Measurements from ENCODE around the gene KCNQ5.

The KCNQ5 gene

DNA sequence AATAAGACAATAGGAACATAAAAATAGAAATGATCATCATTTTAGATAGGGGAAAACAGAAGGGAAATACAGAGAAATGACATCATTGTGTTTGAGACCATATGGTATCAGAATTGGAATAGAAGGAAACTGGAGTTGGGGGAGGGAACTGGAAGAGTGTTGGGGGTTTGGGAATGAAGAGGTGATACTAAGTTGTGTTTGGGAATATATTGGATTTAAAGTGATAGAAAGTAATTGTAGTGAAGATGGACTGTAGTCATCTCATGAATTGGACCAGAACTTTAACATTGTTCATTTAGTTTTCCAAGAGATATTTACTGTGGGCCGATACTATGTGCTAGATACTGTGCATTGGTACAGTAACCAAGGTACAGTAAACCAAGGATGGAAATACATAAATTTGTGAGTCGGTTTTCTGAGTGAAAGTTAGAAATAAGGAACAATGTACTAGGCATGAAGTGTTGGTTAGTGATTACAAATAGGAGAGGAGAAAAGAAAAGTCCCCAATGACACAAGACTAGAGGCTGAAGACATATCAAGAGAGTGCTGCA, 32.3 kb downstream of the KCNQ5 start:
- Histone ChIP-seq H3K27me3 (ENCODE audit: low read depth, low read length) (peaks cover 3% of the 10 kb centered on the region), H3K36me3 (replicated peaks; ENCODE audit: low read depth, low read length) (peaks cover 3% of the 10 kb centered on the region), H3K4me1 (ENCODE audit: low read length) (peaks cover 67% of the 10 kb centered on the region), H3K9me3 (ENCODE audit: insufficient read depth, low read length) (no peaks in the 10 kb centered on the region), H3K27ac (ENCODE audit: low read length) (peak overlapping the region; percentile 4; the same call in 1 of the 2 replicates), H3K79me2 (ENCODE audit: low read length) (peaks cover 29% of the 10 kb centered on the region), H3K4me2 (ENCODE audit: low read length) (peak overlapping the region; percentile 70), H2AFZ (ENCODE audit: low read depth, low read length) (no peak overlapping the region), H3K9ac (ENCODE audit: low read length) (no peak overlapping the region), H3K4me3 (ENCODE audit: low read length) (peak overlapping the region; percentile 46), H4K20me1 (ENCODE audit: insufficient read depth, low read length) (peaks cover 38% of the 10 kb centered on the region)
- TF ChIP-seq, protein P1, sequence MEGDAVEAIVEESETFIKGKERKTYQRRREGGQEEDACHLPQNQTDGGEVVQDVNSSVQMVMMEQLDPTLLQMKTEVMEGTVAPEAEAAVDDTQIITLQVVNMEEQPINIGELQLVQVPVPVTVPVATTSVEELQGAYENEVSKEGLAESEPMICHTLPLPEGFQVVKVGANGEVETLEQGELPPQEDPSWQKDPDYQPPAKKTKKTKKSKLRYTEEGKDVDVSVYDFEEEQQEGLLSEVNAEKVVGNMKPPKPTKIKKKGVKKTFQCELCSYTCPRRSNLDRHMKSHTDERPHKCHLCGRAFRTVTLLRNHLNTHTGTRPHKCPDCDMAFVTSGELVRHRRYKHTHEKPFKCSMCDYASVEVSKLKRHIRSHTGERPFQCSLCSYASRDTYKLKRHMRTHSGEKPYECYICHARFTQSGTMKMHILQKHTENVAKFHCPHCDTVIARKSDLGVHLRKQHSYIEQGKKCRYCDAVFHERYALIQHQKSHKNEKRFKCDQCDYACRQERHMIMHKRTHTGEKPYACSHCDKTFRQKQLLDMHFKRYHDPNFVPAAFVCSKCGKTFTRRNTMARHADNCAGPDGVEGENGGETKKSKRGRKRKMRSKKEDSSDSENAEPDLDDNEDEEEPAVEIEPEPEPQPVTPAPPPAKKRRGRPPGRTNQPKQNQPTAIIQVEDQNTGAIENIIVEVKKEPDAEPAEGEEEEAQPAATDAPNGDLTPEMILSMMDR (IDR thresholded peaks at IDR 0.05; ENCODE audit: low read depth, low read length): no peak
- TF ChIP-seq EZH2phosphoT487 (IDR thresholded peaks at IDR 0.05; ENCODE audit: low read depth): no peak

DNA sequence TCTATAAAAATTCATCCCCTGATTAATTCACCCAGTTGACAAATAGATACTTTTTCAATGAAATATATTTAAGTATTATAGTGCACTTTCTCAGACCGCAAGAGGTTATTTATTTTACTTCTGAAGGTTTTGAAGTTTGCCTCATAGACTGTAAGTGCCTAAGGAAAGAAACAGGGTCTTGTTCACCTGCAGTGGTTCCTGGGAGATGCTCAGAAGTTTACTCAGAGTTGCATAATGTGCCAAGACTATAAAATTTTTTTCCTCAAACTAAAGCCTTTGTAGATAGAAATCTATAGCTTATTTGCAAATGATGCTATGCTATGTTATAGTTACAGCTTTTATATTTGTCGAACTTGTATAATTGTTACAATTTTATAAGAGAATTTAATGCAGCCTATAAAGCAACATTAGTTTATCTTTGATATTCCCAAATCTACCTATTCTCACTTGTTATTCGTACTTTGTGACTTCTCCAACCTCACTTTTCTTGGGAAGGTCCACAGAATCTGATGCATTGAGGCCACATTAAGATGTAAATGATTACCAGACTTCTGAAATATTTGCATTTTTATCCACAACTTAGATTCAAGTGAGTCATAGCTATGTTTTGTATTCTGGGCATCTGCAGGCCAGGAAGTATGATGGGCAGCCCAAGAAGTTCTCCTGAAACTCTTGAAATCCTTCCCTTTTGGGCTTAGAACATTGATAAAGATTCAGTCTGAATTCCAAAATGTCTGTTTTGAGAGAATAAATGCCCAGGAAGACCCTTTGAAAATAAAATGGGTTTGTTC, 35.7 kb downstream of the KCNQ5 start:
- Histone ChIP-seq H3K4me3 (ENCODE audit: low read length) (no peak overlapping the region), H3K36me3 (replicated peaks; ENCODE audit: low read depth, low read length) (peaks cover 3% of the 10 kb centered on the region), H3K9me3 (ENCODE audit: insufficient read depth, low read length) (no peaks in the 10 kb centered on the region), H3K27ac (ENCODE audit: low read length) (no peak overlapping the region), H4K20me1 (ENCODE audit: insufficient read depth, low read length) (peaks cover 16% of the 10 kb centered on the region), H2AFZ (ENCODE audit: low read depth, low read length) (no peak overlapping the region), H3K27me3 (ENCODE audit: low read depth, low read length) (0 out of 2 replicates have a peak, but pooled peaks cover 3% of the 10 kb centered on the region), H3K4me1 (ENCODE audit: low read length) (peaks cover 37% of the 10 kb centered on the region), H3K9ac (ENCODE audit: low read length) (no peak overlapping the region), H3K79me2 (ENCODE audit: low read length) (peaks cover 15% of the 10 kb centered on the region), H3K4me2 (ENCODE audit: low read length) (peak overlapping the region; percentile 2; the same call in 1 of the 2 replicates)
- TF ChIP-seq EZH2phosphoT487 (IDR thresholded peaks at IDR 0.05; ENCODE audit: low read depth): no peak
- TF ChIP-seq, protein P1 (IDR thresholded peaks at IDR 0.05; ENCODE audit: low read depth, low read length): no peak

DNA sequence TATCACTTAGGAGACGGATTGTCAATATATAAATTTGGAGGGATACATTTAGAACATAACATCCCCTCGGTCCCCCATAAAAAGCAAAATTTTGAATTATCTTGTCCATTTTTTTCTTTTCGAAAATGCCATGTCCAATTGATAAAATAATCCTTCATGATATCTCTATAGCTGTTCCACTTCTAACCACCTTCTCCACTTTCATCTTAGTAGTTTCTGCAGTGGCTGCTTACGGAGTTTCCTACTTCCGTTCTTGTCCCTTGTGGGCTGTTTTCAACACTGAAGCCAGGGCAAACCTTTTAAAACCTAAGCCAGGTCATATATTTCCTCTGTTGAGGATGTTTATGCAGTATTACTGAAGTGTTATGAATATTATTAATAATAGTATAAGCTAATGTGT, 37.9 kb downstream of the KCNQ5 start:
- Histone ChIP-seq H3K4me3 (ENCODE audit: low read length) (no peak overlapping the region), H3K9ac (ENCODE audit: low read length) (no peak overlapping the region), H3K36me3 (replicated peaks; ENCODE audit: low read depth, low read length) (peaks cover 3% of the 10 kb centered on the region), H3K9me3 (ENCODE audit: insufficient read depth, low read length) (no peaks in the 10 kb centered on the region), H3K27me3 (ENCODE audit: low read depth, low read length) (0 out of 2 replicates have a peak, but pooled peaks cover 3% of the 10 kb centered on the region), H3K79me2 (ENCODE audit: low read length) (peaks cover 8% of the 10 kb centered on the region), H3K4me2 (ENCODE audit: low read length) (no peak overlapping the region), H3K27ac (ENCODE audit: low read length) (no peak overlapping the region), H3K4me1 (ENCODE audit: low read length) (peaks cover 16% of the 10 kb centered on the region), H2AFZ (ENCODE audit: low read depth, low read length) (no peak overlapping the region), H4K20me1 (ENCODE audit: insufficient read depth, low read length) (peaks cover 6% of the 10 kb centered on the region)
- TF ChIP-seq EZH2phosphoT487 (IDR thresholded peaks at IDR 0.05; ENCODE audit: low read depth): no peak
- TF ChIP-seq, protein P1 (IDR thresholded peaks at IDR 0.05; ENCODE audit: low read depth, low read length): no peak

DNA sequence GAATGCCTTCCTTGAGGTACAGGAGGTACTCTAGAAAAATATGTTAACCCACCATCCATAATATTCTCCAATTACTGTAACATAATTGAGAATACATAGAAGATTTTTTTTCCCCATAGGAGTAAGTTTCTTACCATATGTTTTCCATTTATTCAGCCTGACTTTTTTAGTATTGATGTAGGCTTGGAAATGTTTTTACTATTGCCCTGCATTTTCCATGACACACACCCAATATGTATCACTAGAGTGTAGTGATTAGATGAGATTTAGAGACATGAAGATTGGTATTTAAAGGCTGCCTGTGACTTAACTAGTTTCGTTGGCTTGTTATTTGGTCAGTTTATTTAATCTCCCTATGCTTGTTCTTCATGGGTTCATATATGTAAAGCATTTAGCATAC, 39.5 kb downstream of the KCNQ5 start:
- H3K79me2 ChIP-seq (ENCODE audit: low read length): no peaks in the 10 kb centered on the region
- H3K4me2 ChIP-seq (ENCODE audit: low read length): no peak overlapping the region
- no peak overlapping the region for H3K4me3 ChIP-seq (ENCODE audit: low read length)
- H3K9me3 ChIP-seq (ENCODE audit: insufficient read depth, low read length): no peaks in the 10 kb centered on the region
- H3K9ac ChIP-seq (ENCODE audit: low read length): no peak overlapping the region
- no peak overlapping the region for H3K27ac ChIP-seq (ENCODE audit: low read length)
- no peaks in the 10 kb centered on the region for H3K27me3 ChIP-seq (ENCODE audit: low read depth, low read length)
- no peaks in the 10 kb centered on the region for H3K36me3 ChIP-seq (replicated peaks; ENCODE audit: low read depth, low read length)
- TF ChIP-seq, protein P1 (IDR thresholded peaks at IDR 0.05; ENCODE audit: low read depth, low read length): no peak
- no peak for TF ChIP-seq EZH2phosphoT487 (IDR thresholded peaks at IDR 0.05; ENCODE audit: low read depth)
- no peaks in the 10 kb centered on the region for H4K20me1 ChIP-seq (ENCODE audit: insufficient read depth, low read length)
- peaks cover 8% of the 10 kb centered on the region for H3K4me1 ChIP-seq (ENCODE audit: low read length)
- H2AFZ ChIP-seq (ENCODE audit: low read depth, low read length): no peak overlapping the region
